Heart right ventricle (tissue), 16 donors: ENCODE results near the gene COL5A2. TPM values are rescaled to one million over a fixed set of nuclear protein-coding genes. Genes with fewer than 3 reads are reported as not detected.

Source experiments
- ATAC-seq, 8 donors: fragments of 200-7000 bp; cut with Tn5 transposase; one replicate each; pipeline ENCODE4 v1.9.1; 2020; ENCODE audit warnings: mild to moderate bottlenecking in 8 of 8, moderate library complexity in 8 of 8, moderate number of reproducible peaks in 1 of 8
- DNase-seq, 2 donors: peaks; one replicate each; pipeline ENCODE4 v3.0.0-alpha.2; 2020
- H3K27ac ChIP-seq, 10 donors: fragments of 200-600 bp; sonication (generic) in 2 of 10; one replicate each; pipeline versions ENCODE4 v1.5.0 to v1.8.0; 2020 to 2022; ENCODE audit warnings: mild to moderate bottlenecking in 3 of 10
- H3K27me3 ChIP-seq, 7 donors: fragments of 200-600 bp; one replicate each; pipeline ENCODE4 v1.8.0; 2021 to 2022; ENCODE audit warnings: mild to moderate bottlenecking in 2 of 7
- H3K36me3 ChIP-seq, 9 donors: fragments of 200-600 bp; sonication (generic) in 1 of 9; one replicate each; pipeline versions ENCODE4 v1.5.0 to v1.8.0; 2020 to 2022; ENCODE audit warnings: mild to moderate bottlenecking in 2 of 9
- H3K4me1 ChIP-seq, 9 donors: fragments of 200-600 bp; sonication (generic) in 1 of 9; one replicate each; pipeline versions ENCODE4 v1.5.0 to v1.8.0; 2020 to 2022; ENCODE audit warnings: mild to moderate bottlenecking in 4 of 9
- H3K4me3 ChIP-seq, 10 donors: fragments of 200-600 bp; sonication (generic) in 2 of 10; one replicate each; pipeline versions ENCODE4 v1.5.0 to v1.8.0; 2020 to 2022; ENCODE audit warnings: mild to moderate bottlenecking in 7 of 10, moderate library complexity in 2 of 10
- H3K9me3 ChIP-seq, 11 donors: fragments of 200-600 bp in 10 of 11; sonication (generic) in 2 of 11; one replicate each; pipeline versions ENCODE4 v1.5.0 to v1.8.0; 2013 to 2022; ENCODE audit warnings: mild to moderate bottlenecking in 2 of 11, control low read depth in 1 of 11, moderate library complexity in 1 of 11
- WGBS, 2 donors: extraction: QIAGEN DNeasy Blood & Tissue Kit; methylation state at CpG; one replicate each; pipeline ENCODE4 v1.1.7; 2013; ENCODE audit warnings: inconsistent platforms in 1 of 2; 5-methylcytosine and 5-hydroxymethylcytosine counted together
- intact Hi-C, 10 donors: fragments of 100-400 bp; cut with DNase I; formaldehyde crosslinking; loops; one replicate each; pipeline versions ENCODE4 v1.11.1 to v1.14.2; 2022
- polyA plus RNA-seq, 2 donors: library from polyadenylated mRNA; stranded (reverse); fragments of 200-250 nt; gene quantifications; one replicate each; pipeline ENCODE4 v1.2.3, GENCODE V29; 2013
- total RNA-seq, 10 donors: library from RNA; stranded (reverse); fragmentation: NEBNext Ultra II Directional in 3 of 10; extraction: Animal tissue kit (Norgen Biotek cat#: 25700) in 3 of 10; gene quantifications; one replicate each; pipeline versions ENCODE4 v1.2.1 to v1.2.4, GENCODE V29; 2021 to 2023
- TF ChIP-seq, protein P1 (sequence below), 9 donors: fragments of 200-600 bp; sonication (generic) in 2 of 9; IDR thresholded peaks; one replicate each; pipeline versions ENCODE4 v1.5.0 to v1.8.0; 2021 to 2022; ENCODE audit warnings: antibody characterized with exemption in 9 of 9, mild to moderate bottlenecking in 5 of 9, moderate library complexity in 1 of 9
- donor health status: Arrhythmogenic right ventricular cardiomyopathy.
- donor health status: ischemic (EF 13 %, LVEDD 7.1; RV severe dilation, severe dysfunction).
- donor health status: healthy with polysubstance abuse.
- donor health status: DM: no; HTN: yes; CAD: no.
- donor health status: DM: no; HTN: no; CAD: no.
- donor health status: ischemic (EF 25% LVEDD 6.9; RV normal size, moderate dysfunction).
- donor health status: ischemic (EF 25% LVEDD 5.7; RV mildly dilated, moderate dysfunction).
- donor health status: healthy.
- donor health status: DM: yes; HTN: yes; CAD: no.
- donor health status: Ischemic cardiomyopathy.
- donor health status: ischemic (EF 35%, LVEDD 5.7; RV mildly dilated, moderate dysfunction).
- donor health status: nonischemic (EF 11% LVEDD 7.7; RV severe dilation, severe dysfunction).
- donor health status: DM: yes; HTN: yes; CAD: no.
- donor health status: PGD.
- donor health status: ischemic (EF 29% LVEDD 5.4; RV normal size, mild dysfunction).
- donor health status: nonischemic (EF 23%, LVEDD 6.1; RV moderate dilation, normal function).

The COL5A2 gene
- total and polyA plus RNA-seq, 12 donors = 4.8 to 44.7 (median 8.7) TPM

DNA sequence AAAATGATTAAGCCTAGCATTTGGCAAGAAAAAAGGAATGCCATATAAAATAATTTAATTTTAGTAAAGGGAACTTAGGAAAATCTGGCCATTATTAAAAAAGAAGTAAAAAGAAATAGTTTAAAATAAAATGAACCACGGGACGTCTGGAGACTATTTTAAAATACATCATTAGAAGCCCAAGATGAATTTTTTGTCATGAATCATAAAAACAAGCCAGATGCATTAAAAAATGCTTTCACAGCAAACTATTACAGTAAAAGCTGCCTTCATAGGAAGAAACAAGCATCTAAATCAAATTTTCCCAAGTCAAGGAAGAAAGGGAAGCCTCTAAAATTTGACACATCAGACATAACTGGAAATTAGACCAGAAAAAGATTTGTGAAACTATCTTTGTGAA lies 33.0 kb downstream of the COL5A2 start:
- intact Hi-C loops = no loop called here
- H3K27ac ChIP-seq = peak overlapping the region in 1 of 10 donors; percentile 6

GRCh38 chr2:189144700-189145211 lies 34.8 kb downstream of the COL5A2 start:
- no peaks in the 10 kb centered on the region for H3K9me3 ChIP-seq
- TF ChIP-seq, protein P1, sequence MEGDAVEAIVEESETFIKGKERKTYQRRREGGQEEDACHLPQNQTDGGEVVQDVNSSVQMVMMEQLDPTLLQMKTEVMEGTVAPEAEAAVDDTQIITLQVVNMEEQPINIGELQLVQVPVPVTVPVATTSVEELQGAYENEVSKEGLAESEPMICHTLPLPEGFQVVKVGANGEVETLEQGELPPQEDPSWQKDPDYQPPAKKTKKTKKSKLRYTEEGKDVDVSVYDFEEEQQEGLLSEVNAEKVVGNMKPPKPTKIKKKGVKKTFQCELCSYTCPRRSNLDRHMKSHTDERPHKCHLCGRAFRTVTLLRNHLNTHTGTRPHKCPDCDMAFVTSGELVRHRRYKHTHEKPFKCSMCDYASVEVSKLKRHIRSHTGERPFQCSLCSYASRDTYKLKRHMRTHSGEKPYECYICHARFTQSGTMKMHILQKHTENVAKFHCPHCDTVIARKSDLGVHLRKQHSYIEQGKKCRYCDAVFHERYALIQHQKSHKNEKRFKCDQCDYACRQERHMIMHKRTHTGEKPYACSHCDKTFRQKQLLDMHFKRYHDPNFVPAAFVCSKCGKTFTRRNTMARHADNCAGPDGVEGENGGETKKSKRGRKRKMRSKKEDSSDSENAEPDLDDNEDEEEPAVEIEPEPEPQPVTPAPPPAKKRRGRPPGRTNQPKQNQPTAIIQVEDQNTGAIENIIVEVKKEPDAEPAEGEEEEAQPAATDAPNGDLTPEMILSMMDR (IDR thresholded peaks at IDR 0.05) = no peak
- no peak overlapping the region for H3K4me3 ChIP-seq
- peak overlapping the region in 2 of 10 donors; percentile 26 to 35 for H3K27ac ChIP-seq
- no peak for DNase-seq
- ATAC-seq = peak in 6 of 8 donors; percentile 55 to 84 (median 68)
- H3K36me3 ChIP-seq = no peaks in the 10 kb centered on the region
- H3K4me1 ChIP-seq = peaks cover 0 to 13% (median 2%) of the 10 kb centered on the region in 9 donors
- intact Hi-C loops = loop anchor here in 1 of 10 donors (5.0 kb wide), 1 partner anchor 262 kb away; no protein-coding TSS in a partner anchor
- WGBS, 2 donors = 76 to 83% methylated on average over 3 of the region's 3 CpGs
- no peaks in the 10 kb centered on the region for H3K27me3 ChIP-seq

More for the DNA sequence above, 33.0 kb downstream of the COL5A2 start:
- 28 to 53% methylated on average over 2 of the region's 2 CpGs for WGBS, 2 donors
- Histone ChIP-seq H3K36me3 (no peaks in the 10 kb centered on the region), H3K4me3 (no peak overlapping the region), H3K27me3 (no peaks in the 10 kb centered on the region), H3K4me1 (peaks cover 0 to 19% (median 5%) of the 10 kb centered on the region in 9 donors), H3K9me3 (no peaks in the 10 kb centered on the region)
- ATAC-seq (no peak), DNase-seq (no peak)
- TF ChIP-seq, protein P1 (IDR thresholded peaks at IDR 0.05) = no peak

DNA sequence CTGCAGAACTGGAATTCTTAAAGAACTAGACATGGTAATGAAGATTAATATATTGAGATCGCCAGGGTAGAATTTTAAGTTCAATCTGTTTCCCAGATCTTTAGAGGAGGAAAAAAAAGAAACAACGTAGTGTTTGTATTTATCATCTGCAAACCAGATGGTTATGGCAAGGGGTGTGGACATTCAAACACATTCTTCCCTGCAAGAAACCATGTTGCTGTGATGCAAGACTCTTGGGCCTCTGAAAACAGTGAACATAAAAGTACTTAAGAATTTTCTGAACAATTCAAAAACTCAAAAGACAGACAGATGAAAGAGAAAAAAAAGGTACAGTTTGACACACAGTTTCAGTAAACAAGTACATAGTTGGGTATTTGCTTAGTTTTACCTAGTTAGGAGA lies 35.6 kb downstream of the COL5A2 start:
- H3K36me3 ChIP-seq = no peaks in the 10 kb centered on the region
- WGBS, 2 donors = 72 to 76% methylated on average over 2 of the region's 2 CpGs
- peak overlapping the region in 2 of 10 donors; percentile 26 to 35 for H3K27ac ChIP-seq
- intact Hi-C loops = loop anchor here in 1 of 10 donors (5.0 kb wide), 1 partner anchor 262 kb away; no protein-coding TSS in a partner anchor
- no peak for DNase-seq
- H3K9me3 ChIP-seq = no peaks in the 10 kb centered on the region
- ATAC-seq = no peak
- peaks cover 0 to 8% (median 0%) of the 10 kb centered on the region in 9 donors for H3K4me1 ChIP-seq
- H3K4me3 ChIP-seq = no peak overlapping the region
- TF ChIP-seq, protein P1 (IDR thresholded peaks at IDR 0.05) = no peak
- H3K27me3 ChIP-seq = no peaks in the 10 kb centered on the region

DNA sequence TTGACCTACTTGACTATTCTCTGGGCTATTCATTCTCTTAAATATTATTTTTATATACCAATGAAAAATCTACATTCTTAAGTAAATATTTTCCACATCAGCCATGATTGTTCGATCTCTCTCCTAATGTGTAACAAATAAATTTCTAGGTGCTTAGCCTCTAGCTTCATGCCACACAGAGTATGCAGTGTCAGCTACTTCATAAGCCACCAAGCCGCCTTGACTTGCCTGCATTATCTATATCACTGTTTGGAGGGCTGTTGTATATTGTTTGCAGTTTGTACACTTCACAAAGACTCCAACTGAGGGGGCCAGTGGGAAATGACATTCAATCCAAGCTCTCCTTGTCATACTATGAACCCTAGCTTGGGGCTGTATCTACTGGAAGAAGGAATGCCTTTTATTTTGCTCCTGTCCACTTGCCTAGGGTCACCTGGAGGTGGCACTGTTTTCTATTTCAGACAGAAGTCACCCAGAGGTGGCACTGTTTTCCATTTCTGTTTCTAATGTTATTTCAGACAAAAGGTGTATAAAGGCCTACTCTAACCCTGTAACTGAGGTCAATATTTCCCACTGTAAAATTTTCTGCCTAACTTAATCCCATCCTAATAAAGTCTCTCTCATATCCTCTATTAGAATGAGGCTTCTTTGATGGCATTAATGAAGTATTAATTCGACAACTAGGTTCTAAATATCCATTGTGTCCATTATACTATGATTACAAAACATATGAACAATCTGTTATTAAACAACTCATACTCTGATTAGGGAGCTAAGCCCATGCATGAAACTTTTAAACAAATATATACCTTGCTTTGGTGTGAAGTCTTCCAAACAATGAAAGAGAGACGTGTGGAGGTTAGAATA lies 36.4 kb downstream of the COL5A2 start:
- DNase-seq (no peak), ATAC-seq (no peak)
- Histone ChIP-seq H3K9me3 (no peaks in the 10 kb centered on the region), H3K27me3 (no peaks in the 10 kb centered on the region), H3K4me1 (peaks cover 0 to 8% (median 0%) of the 10 kb centered on the region in 9 donors), H3K27ac (peak overlapping the region in 1 of 10 donors; percentile 26), H3K36me3 (no peaks in the 10 kb centered on the region), H3K4me3 (no peak overlapping the region)
- TF ChIP-seq, protein P1 (IDR thresholded peaks at IDR 0.05) = peak in 7 of 9 donors; percentile 18 to 60 (median 44)
- 92 to 95% methylated on average over 4 of the region's 4 CpGs for WGBS, 2 donors
- intact Hi-C loops = loop anchor here in 1 of 10 donors (5.0 kb wide), 1 partner anchor 261 kb away; no protein-coding TSS in a partner anchor
